IPS DF 6.9 (cell line): ENCODE measurements around the gene TBC1D22A.

Source experiments
- DNase-seq: peaks from one replicate; pipeline ENCODE4 v3.0.0-alpha.2; 2013; ENCODE audit warnings: low read depth, low spot score
- H3K27ac ChIP-seq: one replicate; pipeline ENCODE4 v1.5.1; 2013; ENCODE audit warnings: low read length, control low read depth
- H3K27me3 ChIP-seq: 2 replicates; pipeline ENCODE4 v1.6.1; 2013; ENCODE audit warnings: mild to moderate bottlenecking, low read length; ENCODE audit not compliant: control insufficient read depth, insufficient read depth
- H3K36me3 ChIP-seq: 2 replicates; pipeline ENCODE4 v1.6.1; 2013; ENCODE audit warnings: low read length; ENCODE audit not compliant: control insufficient read depth, insufficient read depth
- H3K4me1 ChIP-seq: 2 replicates; pipeline ENCODE4 v1.6.1; 2013; ENCODE audit warnings: low read length; ENCODE audit not compliant: control insufficient read depth, insufficient read depth
- H3K4me3 ChIP-seq: 2 replicates; pipeline ENCODE4 v1.5.1; 2013; ENCODE audit warnings: mild to moderate bottlenecking, low read length
- H3K9me3 ChIP-seq: 2 replicates; pipeline ENCODE4 v1.6.1; 2013; ENCODE audit warnings: low read length, inconsistent platforms; ENCODE audit not compliant: control insufficient read depth, insufficient read depth
- WGBS: extraction: QIAGEN DNeasy Blood & Tissue Kit; methylation state at CpG from one replicate; pipeline ENCODE4 v1.1.7; 2013; ENCODE audit warnings: mixed read lengths, missing lambda C conversion rate; ENCODE audit not compliant: insufficient read length, insufficient coverage; 5-methylcytosine and 5-hydroxymethylcytosine counted together

TBC1D22A gene

DNA sequence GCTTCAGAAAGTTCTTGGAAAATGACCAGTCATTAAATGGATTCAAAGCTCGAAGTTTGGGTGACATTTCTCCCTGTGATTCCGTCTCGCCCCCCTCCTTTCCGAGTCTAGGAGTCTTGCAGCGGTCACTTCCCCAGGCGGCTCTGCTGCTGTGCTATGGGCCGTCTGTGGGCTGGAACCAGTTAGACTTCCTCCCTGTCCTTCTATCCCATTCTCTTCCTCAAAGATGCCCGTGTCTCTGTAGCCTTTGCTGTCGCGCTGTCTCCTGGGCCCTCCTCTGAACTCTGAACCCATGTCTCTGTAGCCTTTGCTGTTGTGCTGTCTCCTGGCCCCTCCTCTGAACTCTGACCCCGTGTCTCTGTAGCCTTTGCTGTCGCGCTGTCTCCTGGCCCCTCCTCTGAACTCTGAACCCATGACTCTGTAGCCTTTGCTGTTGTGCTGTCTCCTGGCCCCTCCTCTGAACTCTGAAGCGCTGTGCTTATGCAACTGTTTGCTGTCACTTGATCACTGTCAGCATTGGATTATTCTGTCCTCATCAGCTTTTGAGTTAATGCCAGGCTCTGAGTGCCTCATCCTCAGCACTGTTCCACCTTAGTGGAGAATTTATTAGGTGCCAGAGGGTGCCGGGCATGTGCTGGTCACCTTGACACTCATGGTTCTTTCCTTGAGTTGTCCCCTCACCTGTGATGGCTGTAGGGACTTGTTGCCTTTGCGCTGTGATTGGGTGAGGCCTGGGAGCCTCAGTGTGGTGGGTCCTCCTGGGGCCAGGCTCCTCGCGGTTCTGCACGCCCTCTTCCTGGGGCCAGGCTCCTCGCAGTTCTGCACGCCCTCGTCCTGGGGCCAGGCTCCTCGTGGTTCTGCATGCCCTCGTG lies 173.3 kb downstream of the TBC1D22A start:
- H3K4me3 ChIP-seq = no peak overlapping the region
- H3K27ac ChIP-seq = no peak overlapping the region
- no CpG with 5 or more reads among the region's 24 CpGs for WGBS
- no peaks in the 10 kb centered on the region; the same call in 1 of the 2 replicates for H3K36me3 ChIP-seq
- DNase-seq = no peak
- H3K4me1 ChIP-seq = 0 out of 2 replicates have a peak, but pooled peaks cover 3% of the 10 kb centered on the region
- no peaks in the 10 kb centered on the region for H3K27me3 ChIP-seq
- H3K9me3 ChIP-seq = no peaks in the 10 kb centered on the region

DNA sequence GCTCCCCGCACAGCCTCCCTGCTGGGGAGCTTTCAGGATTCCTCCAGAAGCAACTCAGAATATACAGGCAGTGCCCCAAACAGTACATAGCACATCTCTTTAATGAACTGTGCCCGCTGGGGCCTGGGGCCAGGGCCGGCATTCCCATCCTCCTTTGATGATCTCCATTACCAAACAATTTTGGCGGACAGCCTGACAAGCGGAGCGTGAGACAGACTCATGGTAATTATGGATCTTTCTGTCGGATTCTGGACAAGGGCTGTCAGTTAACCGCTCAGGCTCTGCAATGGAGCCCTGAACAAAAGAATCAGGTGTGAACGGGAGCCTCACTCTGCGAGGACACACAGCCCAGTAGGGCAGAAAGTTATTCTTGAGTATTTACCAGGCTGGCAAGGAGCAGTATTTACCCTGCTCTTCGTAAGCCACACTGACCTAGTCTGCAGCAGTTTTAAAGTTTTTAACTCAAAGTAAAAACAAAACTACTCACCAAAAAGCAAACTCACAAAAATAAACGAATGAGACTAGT lies 174.0 kb downstream of the TBC1D22A start:
- WGBS = no CpG with 5 or more reads among the region's 12 CpGs
- no peak for DNase-seq
- Histone ChIP-seq H3K4me1 (0 out of 2 replicates have a peak, but pooled peaks cover 3% of the 10 kb centered on the region), H3K36me3 (no peaks in the 10 kb centered on the region; the same call in 1 of the 2 replicates), H3K9me3 (no peaks in the 10 kb centered on the region), H3K27me3 (no peaks in the 10 kb centered on the region), H3K4me3 (no peak overlapping the region), H3K27ac (no peak overlapping the region)

DNA sequence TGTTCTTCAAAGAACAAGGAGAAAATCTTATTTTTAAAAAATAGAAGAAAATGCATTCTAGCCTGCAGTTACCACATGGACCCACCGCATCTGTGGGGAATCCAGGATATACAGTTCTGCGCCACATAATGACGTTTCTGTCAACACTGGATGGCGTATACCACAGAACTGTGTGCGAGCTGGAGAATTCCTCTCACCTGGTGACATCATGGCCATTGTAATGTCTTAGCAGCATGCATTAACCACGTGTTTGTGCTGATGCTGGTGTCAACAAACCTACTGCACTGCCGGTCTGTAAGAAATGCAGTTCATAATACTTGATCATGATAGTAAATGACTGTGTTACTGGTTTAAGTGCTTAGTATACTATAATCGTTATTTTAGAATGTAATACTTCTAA lies 174.7 kb downstream of the TBC1D22A start:
- no peaks in the 10 kb centered on the region for H3K27me3 ChIP-seq
- H3K4me3 ChIP-seq = no peak overlapping the region
- 0 out of 2 replicates have a peak, but pooled peaks cover 3% of the 10 kb centered on the region for H3K4me1 ChIP-seq
- DNase-seq = no peak
- no peak overlapping the region for H3K27ac ChIP-seq
- no CpG with 5 or more reads among the region's 8 CpGs for WGBS
- no peaks in the 10 kb centered on the region; the same call in 1 of the 2 replicates for H3K36me3 ChIP-seq
- H3K9me3 ChIP-seq = no peaks in the 10 kb centered on the region

DNA sequence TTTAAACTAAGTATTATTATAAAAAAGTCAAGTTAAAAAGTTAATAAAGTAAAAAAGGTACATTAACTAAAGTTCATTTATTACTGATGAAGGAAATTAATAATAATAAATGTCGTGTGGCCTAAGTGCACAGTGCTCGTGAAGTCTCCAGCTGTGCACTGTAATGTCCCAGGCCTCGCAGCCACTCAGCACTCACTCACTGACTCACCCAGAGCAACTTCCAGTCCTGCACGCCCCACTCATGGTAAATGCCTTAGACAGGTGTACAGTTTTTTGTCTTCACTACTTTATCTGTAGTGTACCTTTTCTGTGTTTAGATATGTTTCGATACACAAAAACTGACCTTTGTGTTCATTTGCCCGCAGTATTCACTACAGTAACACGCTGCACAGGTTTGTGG lies 175.5 kb downstream of the TBC1D22A start:
- no peaks in the 10 kb centered on the region for H3K9me3 ChIP-seq
- no peak overlapping the region for H3K4me3 ChIP-seq
- no peak overlapping the region for H3K27ac ChIP-seq
- no peaks in the 10 kb centered on the region; the same call in 1 of the 2 replicates for H3K36me3 ChIP-seq
- no peaks in the 10 kb centered on the region; the same call in 1 of the 2 replicates for H3K27me3 ChIP-seq
- no CpG with 5 or more reads among the region's 7 CpGs for WGBS
- 0 out of 2 replicates have a peak, but pooled peaks cover 3% of the 10 kb centered on the region for H3K4me1 ChIP-seq
- DNase-seq = no peak

DNA sequence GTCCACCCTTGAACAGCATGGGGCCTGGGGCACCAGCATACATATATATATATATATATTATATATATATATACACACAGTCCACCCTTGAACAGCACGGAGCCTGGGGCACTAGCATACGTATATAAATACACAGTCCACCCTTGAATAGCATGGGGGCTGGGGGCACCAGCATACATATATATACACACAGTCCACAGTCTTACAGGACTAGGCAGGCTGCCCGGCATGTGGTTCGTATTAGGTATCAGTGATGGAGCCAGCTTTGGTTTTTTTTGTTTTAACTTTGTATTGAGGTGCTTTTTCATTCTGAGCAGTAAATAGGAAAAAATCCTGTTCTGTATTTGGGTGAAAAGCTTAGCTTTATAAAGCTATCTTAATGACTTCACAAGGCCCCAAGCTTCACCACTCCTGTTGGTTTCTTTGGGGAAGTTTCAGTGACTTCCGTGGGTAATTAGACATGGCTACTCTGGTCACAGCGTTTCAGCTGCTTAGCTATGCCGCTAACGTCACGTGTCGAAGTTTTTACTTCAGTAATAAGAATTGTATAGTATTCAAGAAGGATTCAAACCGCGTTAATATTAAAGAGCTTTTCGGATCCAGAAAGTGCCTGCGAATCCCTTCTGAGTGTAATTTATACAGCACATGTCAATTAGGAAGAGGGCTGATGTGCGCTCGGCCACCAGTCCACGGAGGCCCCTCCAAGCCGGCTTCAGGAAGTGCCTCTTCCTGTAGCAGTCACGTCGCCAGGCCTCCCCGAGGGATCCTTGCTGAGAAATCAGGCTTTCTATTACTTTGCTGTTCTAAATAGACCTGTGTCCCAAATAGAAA lies 179.7 kb downstream of the TBC1D22A start:
- DNase-seq = no peak
- Histone ChIP-seq H3K36me3 (no peaks in the 10 kb centered on the region; the same call in 1 of the 2 replicates), H3K4me3 (no peak overlapping the region), H3K4me1 (peaks cover under 1% of the 10 kb centered on the region; the same call in 1 of the 2 replicates), H3K27ac (no peak overlapping the region), H3K27me3 (no peaks in the 10 kb centered on the region; the same call in 1 of the 2 replicates), H3K9me3 (no peaks in the 10 kb centered on the region)
- no CpG with 5 or more reads among the region's 21 CpGs for WGBS

DNA sequence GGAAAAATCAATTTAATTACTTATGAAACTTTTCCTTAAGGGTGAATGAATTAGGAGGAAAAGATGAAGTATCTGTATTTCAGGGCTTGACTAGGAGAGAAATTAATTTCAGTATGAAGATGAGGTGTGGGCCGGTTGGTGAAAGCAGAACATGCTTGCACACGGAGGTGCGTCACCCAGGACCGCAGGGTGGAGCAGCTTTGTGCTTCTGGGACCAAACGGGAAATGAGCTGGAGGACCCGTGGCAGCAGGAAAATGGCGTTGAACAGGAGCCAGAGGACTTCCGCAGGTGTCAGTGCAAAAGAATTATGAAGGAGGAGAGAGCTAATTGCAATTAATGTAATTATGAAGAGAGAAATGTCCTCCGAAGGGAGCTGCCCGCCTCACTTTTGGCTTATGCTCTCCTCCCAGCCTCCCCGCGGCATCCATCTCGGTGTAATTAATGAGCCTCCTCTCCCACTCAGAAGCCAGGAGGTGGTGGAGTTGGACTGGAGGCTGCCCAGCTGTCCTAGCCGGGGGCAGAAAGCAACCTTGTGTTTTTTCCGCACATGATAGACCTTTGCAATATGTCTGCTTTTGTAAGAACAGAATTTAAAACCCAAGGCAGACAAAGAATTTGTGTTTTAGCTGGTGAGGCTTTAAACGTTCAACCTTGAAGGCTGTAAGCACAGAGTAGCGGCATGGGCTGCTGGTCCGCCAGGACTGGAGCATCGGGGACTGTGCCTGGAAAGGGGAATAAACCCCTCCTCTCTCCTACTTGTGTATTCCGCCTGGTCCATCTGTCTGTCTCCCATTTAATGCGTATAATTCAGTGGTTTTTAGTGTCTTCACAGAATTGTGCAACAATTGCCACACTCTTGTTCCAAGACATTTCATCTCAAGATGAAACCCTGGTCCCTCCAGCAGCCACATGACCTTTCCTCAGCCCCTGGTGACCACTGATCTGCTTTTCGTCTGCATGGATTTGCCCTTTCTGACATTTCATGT lies 180.6 kb downstream of the TBC1D22A start:
- peaks cover 5% of the 10 kb centered on the region for H3K4me1 ChIP-seq
- H3K27me3 ChIP-seq = no peaks in the 10 kb centered on the region; the same call in 1 of the 2 replicates
- no peaks in the 10 kb centered on the region for H3K9me3 ChIP-seq
- no peak for DNase-seq
- WGBS = no CpG with 5 or more reads among the region's 22 CpGs
- H3K36me3 ChIP-seq = no peaks in the 10 kb centered on the region; the same call in 1 of the 2 replicates
- no peak overlapping the region for H3K4me3 ChIP-seq
- H3K27ac ChIP-seq = no peak overlapping the region

DNA sequence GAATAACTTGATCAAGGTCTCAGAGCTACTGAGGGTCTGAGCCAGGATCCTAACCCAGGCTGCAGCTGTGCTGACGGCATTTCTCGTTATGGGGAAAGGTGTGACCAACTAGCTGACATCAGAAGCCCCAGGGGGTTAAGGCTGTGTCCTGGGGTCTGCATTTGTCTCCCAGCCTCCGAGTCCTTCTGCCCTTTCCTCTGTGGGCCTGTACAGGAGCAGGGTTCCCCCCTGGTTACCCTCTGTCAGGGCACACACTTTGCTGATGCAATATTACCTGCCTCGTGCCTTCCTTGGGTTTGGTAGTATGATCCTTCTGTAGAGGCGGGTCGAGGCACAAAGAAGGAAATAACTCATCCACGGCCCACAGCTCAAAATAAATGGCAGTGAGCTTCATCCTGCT lies 183.0 kb downstream of the TBC1D22A start:
- no peak for DNase-seq
- Histone ChIP-seq H3K4me1 (peaks cover 5% of the 10 kb centered on the region), H3K27ac (no peak overlapping the region), H3K36me3 (no peaks in the 10 kb centered on the region; the same call in 1 of the 2 replicates), H3K4me3 (no peak overlapping the region), H3K9me3 (no peaks in the 10 kb centered on the region), H3K27me3 (no peaks in the 10 kb centered on the region; the same call in 1 of the 2 replicates)
- no CpG with 5 or more reads among the region's 7 CpGs for WGBS

DNA sequence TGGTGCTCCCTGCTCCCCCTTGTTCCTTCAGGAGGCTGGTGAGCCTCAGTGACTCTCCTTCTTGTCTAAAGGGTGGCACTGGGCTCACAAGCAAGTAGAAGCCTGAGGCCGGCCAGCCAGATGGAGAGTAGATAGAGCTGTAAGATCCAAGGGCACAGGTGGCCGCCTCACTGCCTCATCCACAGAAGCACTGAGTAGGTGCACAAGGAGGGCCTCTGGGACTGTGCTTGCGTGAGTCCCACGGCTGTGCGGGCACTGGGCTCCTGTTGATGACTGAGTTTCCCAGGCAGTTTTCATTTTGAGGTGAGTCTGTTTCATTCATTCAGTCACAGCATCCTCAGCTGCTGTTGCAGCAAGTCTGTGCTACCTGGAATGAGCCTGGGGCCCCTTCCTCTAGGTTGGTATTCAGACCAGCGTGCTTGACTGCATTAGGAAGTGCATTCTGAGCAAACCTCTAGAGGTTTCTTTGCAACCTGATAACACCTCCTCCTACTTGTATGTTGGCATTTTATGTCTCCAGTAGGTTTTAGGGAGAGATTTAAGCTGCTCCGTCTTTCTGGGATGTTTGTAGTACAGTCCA lies 184.0 kb downstream of the TBC1D22A start:
- no peak for DNase-seq
- WGBS = no CpG with 5 or more reads among the region's 7 CpGs
- H3K9me3 ChIP-seq = no peaks in the 10 kb centered on the region
- no peak overlapping the region for H3K4me3 ChIP-seq
- no peak overlapping the region for H3K27ac ChIP-seq
- H3K27me3 ChIP-seq = no peaks in the 10 kb centered on the region; the same call in 1 of the 2 replicates
- H3K36me3 ChIP-seq = no peaks in the 10 kb centered on the region; the same call in 1 of the 2 replicates
- H3K4me1 ChIP-seq = peaks cover 5% of the 10 kb centered on the region

DNA sequence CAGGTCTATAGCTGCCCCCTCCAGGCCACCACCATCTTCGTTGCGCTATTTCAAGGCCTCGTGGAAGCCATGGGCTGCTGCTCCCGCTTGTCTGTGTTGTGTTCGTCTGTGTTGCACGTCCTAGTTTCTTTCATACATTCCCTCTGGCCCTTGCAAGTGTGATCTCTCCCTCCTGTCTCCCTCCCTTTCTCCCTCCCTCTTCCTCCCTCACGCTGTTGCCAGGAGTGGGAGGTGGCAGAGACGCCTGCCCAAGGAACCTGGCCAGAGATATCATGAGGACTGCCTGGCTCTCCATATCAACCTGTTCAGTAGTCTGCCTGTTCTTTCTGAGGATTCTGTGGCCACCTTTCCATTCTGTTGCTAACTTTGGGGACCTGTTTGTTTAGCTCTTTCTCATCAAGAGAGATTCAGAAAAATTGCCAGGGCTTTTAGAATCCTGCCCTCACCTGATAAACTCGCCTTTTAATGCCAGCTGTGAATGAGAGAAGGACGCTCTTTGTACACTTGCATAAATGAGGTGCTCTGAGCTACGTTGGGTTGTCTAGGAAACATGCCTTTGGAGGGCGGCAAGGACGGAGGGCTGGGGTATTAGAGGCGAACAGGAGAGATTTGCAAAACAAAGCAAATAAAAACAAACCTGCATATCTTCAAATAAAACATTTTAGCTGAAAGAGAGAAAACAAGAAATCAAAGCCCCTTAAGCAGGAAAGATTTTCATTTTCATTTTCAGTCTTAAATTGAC lies 185.2 kb downstream of the TBC1D22A start:
- Histone ChIP-seq H3K36me3 (no peaks in the 10 kb centered on the region; the same call in 1 of the 2 replicates), H3K27ac (no peak overlapping the region), H3K4me1 (peaks cover 5% of the 10 kb centered on the region), H3K4me3 (no peak overlapping the region), H3K9me3 (no peaks in the 10 kb centered on the region), H3K27me3 (no peaks in the 10 kb centered on the region; the same call in 1 of the 2 replicates)
- no CpG with 5 or more reads among the region's 14 CpGs for WGBS
- DNase-seq = no peak
